Hepatocyte (in vitro differentiated cells): ENCODE data around the gene TMEM74B.

Source experiments
- EZH2 ChIP-seq: fragments of 200-600 bp; sonication (generic); IDR thresholded peaks from 2 replicates; pipeline ENCODE4 v1.6.1; 2016; ENCODE audit warnings: antibody characterized with exemption, mild to moderate bottlenecking, borderline replicate concordance
- EZH2phosphoT487 ChIP-seq: fragments of 200-600 bp; sonication (generic); IDR thresholded peaks from one replicate; pipeline ENCODE4 v1.6.1; 2018; ENCODE audit warnings: antibody characterized with exemption, mild to moderate bottlenecking, low read depth, moderate library complexity; ENCODE audit not compliant: unreplicated experiment, severe bottlenecking
- TF ChIP-seq, protein P1 (sequence below): fragments of 200-600 bp; sonication (generic); IDR thresholded peaks from 2 replicates; pipeline ENCODE4 v1.5.1; 2016; ENCODE audit warnings: antibody characterized with exemption, mild to moderate bottlenecking; ENCODE audit not compliant: poor library complexity

GRCh38 chr20:1202762-1203504, 18.2 kb upstream of the TMEM74B start, which contains the start of gene C20orf202:
- TF ChIP-seq, protein P1, sequence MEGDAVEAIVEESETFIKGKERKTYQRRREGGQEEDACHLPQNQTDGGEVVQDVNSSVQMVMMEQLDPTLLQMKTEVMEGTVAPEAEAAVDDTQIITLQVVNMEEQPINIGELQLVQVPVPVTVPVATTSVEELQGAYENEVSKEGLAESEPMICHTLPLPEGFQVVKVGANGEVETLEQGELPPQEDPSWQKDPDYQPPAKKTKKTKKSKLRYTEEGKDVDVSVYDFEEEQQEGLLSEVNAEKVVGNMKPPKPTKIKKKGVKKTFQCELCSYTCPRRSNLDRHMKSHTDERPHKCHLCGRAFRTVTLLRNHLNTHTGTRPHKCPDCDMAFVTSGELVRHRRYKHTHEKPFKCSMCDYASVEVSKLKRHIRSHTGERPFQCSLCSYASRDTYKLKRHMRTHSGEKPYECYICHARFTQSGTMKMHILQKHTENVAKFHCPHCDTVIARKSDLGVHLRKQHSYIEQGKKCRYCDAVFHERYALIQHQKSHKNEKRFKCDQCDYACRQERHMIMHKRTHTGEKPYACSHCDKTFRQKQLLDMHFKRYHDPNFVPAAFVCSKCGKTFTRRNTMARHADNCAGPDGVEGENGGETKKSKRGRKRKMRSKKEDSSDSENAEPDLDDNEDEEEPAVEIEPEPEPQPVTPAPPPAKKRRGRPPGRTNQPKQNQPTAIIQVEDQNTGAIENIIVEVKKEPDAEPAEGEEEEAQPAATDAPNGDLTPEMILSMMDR = no peak
- no peak for TF ChIP-seq EZH2
- no peak for TF ChIP-seq EZH2phosphoT487
